ENCODE data around the gene RTEL1.

Gene RTEL1

DNA sequence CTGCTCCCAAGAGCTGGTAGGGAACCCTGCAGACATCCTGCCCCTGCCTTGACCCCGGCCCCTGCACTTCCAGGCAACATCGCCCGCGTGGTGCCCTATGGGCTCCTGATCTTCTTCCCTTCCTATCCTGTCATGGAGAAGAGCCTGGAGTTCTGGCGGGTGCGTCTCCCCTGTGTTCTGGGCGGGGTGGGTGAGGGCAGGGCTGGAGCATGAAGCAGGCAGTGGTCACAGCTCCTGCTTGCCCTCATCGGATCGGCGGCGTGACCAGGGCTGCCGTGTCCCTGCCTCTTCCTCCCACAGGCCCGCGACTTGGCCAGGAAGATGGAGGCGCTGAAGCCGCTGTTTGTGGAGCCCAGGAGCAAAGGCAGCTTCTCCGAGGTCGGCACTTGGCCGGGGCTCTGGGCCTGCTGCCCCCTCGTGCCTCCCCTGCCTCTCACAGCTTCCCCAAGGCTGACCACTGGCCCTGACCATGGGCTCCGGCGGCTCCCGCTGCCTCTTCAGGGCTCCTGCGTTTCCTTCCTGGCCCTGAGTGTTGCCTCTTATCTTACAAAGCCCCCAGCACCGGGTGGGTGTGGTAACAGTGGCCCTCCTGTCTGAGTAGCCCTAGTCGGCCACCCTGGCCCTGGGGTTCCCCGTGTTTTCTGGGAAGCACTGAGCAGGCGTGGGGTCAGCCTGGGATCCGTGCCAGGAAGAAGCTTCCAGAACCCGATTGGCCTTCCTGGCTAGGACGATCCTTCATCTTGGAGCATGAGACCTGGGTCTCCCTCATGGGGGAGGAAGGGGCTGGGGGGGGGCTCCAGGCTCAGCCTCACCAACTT lies 30.3 kb downstream of the RTEL1 start:
- in situ Hi-C loops (cut with HindIII; ENCODE audit: low sequenced_read_pairs): no loop called here
- H3K4me3 ChIP-seq (ENCODE audit: low read depth, low read length): no peak overlapping the region
- TF ChIP-seq, protein P1, sequence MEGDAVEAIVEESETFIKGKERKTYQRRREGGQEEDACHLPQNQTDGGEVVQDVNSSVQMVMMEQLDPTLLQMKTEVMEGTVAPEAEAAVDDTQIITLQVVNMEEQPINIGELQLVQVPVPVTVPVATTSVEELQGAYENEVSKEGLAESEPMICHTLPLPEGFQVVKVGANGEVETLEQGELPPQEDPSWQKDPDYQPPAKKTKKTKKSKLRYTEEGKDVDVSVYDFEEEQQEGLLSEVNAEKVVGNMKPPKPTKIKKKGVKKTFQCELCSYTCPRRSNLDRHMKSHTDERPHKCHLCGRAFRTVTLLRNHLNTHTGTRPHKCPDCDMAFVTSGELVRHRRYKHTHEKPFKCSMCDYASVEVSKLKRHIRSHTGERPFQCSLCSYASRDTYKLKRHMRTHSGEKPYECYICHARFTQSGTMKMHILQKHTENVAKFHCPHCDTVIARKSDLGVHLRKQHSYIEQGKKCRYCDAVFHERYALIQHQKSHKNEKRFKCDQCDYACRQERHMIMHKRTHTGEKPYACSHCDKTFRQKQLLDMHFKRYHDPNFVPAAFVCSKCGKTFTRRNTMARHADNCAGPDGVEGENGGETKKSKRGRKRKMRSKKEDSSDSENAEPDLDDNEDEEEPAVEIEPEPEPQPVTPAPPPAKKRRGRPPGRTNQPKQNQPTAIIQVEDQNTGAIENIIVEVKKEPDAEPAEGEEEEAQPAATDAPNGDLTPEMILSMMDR (IDR thresholded peaks at IDR 0.05; ENCODE audit: low read depth, low read length, missing control alignments): no peak
- no peak for DNase-seq (ENCODE audit: low read depth)

DNA sequence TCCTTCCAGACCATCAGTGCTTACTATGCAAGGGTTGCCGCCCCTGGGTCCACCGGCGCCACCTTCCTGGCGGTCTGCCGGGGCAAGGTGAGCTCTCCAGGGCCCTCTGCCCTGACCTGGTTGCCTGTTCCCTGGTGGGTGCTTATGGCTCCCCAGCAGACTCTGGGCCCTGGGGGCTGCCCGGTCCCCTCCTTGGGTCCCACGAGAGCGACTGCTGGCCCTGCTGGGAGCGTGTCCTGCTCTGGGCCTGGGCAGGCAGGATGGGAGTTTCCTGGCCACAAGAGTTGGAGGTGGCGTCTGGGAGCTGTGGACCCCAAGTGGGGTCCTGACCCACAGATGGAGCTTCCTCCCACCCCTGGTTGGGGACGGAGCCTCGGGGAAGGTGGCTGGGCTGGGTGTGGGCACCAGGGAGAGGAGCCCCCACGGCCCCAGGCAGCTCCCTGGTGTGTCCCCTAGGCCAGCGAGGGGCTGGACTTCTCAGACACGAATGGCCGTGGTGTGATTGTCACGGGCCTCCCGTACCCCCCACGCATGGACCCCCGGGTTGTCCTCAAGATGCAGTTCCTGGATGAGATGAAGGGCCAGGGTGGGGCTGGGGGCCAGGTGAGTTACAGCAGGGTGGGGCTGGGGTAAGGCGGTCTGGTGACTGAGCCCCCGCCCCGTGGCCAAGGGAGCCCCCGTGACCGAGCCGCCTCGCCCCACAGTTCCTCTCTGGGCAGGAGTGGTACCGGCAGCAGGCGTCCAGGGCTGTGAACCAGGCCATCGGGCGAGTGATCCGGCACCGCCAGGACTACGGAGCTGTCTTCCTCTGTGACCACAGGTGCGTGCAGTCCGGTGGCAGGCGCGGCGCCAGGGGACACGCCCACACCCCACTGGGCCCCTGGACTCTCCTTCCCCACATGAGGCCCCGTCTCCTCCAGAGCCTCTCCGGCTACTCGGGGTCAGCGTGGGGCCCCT lies 31.2 kb downstream of the RTEL1 start:
- TF ChIP-seq, protein P1 (IDR thresholded peaks at IDR 0.05; ENCODE audit: low read depth, low read length, missing control alignments): no peak
- in situ Hi-C loops (cut with HindIII; ENCODE audit: low sequenced_read_pairs): no loop called here
- H3K4me3 ChIP-seq (ENCODE audit: low read depth, low read length): no peak overlapping the region
- DNase-seq (ENCODE audit: low read depth): no peak

DNA sequence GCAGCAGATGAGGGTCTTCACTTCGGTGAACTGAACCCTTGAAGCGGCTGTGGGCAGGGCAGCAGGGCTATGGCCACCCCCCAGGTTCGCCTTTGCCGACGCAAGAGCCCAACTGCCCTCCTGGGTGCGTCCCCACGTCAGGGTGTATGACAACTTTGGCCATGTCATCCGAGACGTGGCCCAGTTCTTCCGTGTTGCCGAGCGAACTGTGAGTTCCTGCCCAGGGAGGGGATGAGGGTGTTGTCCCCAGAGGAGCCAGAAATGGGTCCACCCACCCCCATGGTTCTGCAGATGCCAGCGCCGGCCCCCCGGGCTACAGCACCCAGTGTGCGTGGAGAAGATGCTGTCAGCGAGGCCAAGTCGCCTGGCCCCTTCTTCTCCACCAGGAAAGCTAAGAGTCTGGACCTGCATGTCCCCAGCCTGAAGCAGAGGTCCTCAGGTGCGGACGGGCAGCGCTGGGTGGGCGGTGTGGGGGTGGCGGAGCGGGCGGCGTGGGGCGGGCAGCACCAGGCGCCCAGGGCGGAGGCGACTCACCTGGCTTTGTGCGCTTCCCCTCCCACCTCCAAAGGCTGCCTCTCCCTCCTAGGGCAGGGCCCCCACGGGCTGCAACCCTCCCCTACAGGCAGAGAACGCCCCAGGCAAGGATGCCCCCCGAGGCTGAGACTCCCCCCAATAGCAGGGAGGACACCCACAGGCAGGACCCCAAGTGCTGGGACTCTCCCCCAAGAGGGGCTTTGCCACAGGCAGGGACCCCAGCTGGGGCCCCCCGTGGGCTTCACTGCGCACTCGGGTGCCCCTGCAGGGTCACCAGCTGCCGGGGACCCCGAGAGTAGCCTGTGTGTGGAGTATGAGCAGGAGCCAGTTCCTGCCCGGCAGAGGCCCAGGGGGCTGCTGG lies 32.1 kb downstream of the RTEL1 start:
- no peak overlapping the region for H3K4me3 ChIP-seq (ENCODE audit: low read depth, low read length)
- DNase-seq (ENCODE audit: low read depth): no peak
- TF ChIP-seq, protein P1 (IDR thresholded peaks at IDR 0.05; ENCODE audit: low read depth, low read length, missing control alignments): no peak
- in situ Hi-C loops (cut with HindIII; ENCODE audit: low sequenced_read_pairs): no loop called here

DNA sequence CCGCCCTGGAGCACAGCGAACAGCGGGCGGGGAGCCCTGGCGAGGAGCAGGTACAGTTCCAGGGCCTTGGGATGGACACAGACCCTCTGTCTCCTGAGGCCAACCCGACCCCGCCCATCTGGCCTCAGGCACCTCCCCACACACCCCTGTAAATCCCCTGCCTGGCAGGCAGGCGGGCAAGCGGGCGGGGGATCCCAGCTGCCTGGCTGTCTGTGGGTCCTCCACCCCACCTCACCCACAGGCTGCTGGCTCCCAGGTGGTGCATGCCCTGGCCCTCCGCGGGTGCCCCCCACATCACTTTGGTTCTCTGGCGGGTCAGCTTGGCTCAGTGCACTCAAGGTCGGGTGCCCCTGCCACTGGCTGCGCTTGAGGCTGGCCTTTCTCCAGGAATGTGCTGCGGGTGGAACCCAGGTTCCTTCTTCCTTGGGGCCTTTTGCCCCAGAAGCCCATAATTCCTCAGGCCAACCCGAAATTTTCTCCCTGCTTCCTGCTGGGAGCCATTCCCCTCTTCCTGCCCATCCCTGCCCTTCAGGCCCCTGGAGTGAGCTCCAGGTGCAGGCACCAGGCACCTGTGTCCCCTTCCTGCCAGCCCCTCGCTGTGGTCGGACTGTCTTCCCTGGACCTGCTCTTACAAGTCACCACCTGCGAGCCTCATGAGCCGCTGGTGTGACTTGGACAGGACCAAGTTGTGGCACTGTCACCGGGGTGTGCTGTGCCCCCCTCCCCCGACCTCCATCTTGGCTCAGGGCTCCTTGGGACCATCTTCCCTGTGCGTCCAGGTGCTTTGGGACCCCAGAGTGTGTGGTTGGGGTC lies 33.0 kb downstream of the RTEL1 start:
- in situ Hi-C loops (cut with HindIII; ENCODE audit: low sequenced_read_pairs): no loop called here

DNA sequence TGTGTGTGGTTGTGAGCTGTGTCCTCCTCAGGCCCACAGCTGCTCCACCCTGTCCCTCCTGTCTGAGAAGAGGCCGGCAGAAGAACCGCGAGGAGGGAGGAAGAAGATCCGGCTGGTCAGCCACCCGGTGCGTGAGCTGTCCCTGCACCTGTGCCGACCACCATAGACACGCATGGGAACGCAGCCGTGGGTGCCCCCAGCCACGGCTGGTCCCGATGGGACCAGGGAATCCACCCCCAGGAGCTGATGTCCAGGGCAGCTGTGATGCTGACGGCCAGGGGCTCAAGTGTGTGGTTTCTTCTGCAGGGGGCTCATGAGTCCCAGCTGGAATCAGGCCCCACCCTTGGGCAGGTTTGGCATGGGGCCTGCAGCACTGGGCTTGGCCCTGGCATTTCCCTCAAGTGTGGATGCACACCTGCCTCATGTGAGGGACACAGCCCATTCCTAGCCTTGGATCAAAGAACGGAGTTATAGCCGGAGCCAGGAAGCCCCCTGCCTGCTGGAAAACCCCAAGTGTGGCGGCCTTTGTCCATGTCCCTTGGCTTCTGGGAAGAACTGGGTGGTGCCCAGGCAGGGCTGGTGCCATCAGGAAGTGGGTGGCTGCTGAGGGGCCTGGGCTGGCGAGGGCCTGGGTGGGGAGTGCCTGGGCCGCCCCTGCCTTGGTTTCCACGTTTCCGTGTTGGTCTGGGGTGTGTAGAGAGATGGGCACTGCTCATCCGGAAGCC lies 33.8 kb downstream of the RTEL1 start:
- TF ChIP-seq, protein P1 (IDR thresholded peaks at IDR 0.05; ENCODE audit: low read depth, low read length, missing control alignments): no peak
- DNase-seq (ENCODE audit: low read depth): no peak
- in situ Hi-C loops (cut with HindIII; ENCODE audit: low sequenced_read_pairs): no loop called here
- H3K4me3 ChIP-seq (ENCODE audit: low read depth, low read length): no peak overlapping the region

More for the DNA sequence above, 33.0 kb downstream of the RTEL1 start:
- TF ChIP-seq, protein P1 (IDR thresholded peaks at IDR 0.05; ENCODE audit: low read depth, low read length, missing control alignments): no peak
- DNase-seq (ENCODE audit: low read depth): no peak
- H3K4me3 ChIP-seq (ENCODE audit: low read depth, low read length): no peak overlapping the region

All from astrocyte of the cerebellum (primary cell).